ENCODE results near the gene PLCH1. TPM values are rescaled to one million over a fixed set of nuclear protein-coding genes. Genes with fewer than 3 reads are reported as not detected.
A peak's percentile ranks its signal among the peaks of the same experiment; 100 is the strongest.

Gene PLCH1
- total RNA-seq, 1 donor: 0.36 TPM

GRCh38 chr3:155550391-155550790 lies 194.5 kb downstream of the PLCH1 start:
- Histone ChIP-seq H3K27me3 (ENCODE audit: insufficient read depth, low read length) (no peaks in the 10 kb centered on the region), H2AFZ (ENCODE audit: low read length) (no peak overlapping the region), H3K9me3 (ENCODE audit: low read depth, low read length) (no peaks in the 10 kb centered on the region), H3K27ac (ENCODE audit: low read depth, low read length) (no peak overlapping the region), H3K4me3 (ENCODE audit: insufficient read depth, low read length) (no peak overlapping the region), H3K79me2 (ENCODE audit: insufficient read depth, low read length) (no peaks in the 10 kb centered on the region), H3K4me2 (ENCODE audit: insufficient read depth, low read length) (no peak overlapping the region), H3K4me1 (ENCODE audit: insufficient read depth, low read length) (no peaks in the 10 kb centered on the region), H4K20me1 (ENCODE audit: insufficient read depth, low read length) (no peaks in the 10 kb centered on the region), H3K36me3 (ENCODE audit: insufficient read depth, low read length) (no peaks in the 10 kb centered on the region)
- TF ChIP-seq, protein P1, sequence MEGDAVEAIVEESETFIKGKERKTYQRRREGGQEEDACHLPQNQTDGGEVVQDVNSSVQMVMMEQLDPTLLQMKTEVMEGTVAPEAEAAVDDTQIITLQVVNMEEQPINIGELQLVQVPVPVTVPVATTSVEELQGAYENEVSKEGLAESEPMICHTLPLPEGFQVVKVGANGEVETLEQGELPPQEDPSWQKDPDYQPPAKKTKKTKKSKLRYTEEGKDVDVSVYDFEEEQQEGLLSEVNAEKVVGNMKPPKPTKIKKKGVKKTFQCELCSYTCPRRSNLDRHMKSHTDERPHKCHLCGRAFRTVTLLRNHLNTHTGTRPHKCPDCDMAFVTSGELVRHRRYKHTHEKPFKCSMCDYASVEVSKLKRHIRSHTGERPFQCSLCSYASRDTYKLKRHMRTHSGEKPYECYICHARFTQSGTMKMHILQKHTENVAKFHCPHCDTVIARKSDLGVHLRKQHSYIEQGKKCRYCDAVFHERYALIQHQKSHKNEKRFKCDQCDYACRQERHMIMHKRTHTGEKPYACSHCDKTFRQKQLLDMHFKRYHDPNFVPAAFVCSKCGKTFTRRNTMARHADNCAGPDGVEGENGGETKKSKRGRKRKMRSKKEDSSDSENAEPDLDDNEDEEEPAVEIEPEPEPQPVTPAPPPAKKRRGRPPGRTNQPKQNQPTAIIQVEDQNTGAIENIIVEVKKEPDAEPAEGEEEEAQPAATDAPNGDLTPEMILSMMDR (IDR thresholded peaks at IDR 0.05; ENCODE audit: extremely low read depth, low read depth, low read length): no peak
- no peak for DNase-seq (ENCODE audit: insufficient read length, low spot score, missing footprints)

GRCh38 chr3:155549087-155549486 lies 195.8 kb downstream of the PLCH1 start:
- H3K4me2 ChIP-seq (ENCODE audit: insufficient read depth, low read length): no peak overlapping the region
- H3K4me1 ChIP-seq (ENCODE audit: insufficient read depth, low read length): no peaks in the 10 kb centered on the region
- no peaks in the 10 kb centered on the region for H3K27me3 ChIP-seq (ENCODE audit: insufficient read depth, low read length)
- no peaks in the 10 kb centered on the region for H3K79me2 ChIP-seq (ENCODE audit: insufficient read depth, low read length)
- H3K9me3 ChIP-seq (ENCODE audit: low read depth, low read length): no peaks in the 10 kb centered on the region
- TF ChIP-seq, protein P1 (IDR thresholded peaks at IDR 0.05; ENCODE audit: extremely low read depth, low read depth, low read length): no peak
- DNase-seq (ENCODE audit: insufficient read length, low spot score, missing footprints): no peak
- H4K20me1 ChIP-seq (ENCODE audit: insufficient read depth, low read length): no peaks in the 10 kb centered on the region
- no peak overlapping the region for H3K4me3 ChIP-seq (ENCODE audit: insufficient read depth, low read length)
- no peak overlapping the region for H2AFZ ChIP-seq (ENCODE audit: low read length)
- H3K27ac ChIP-seq (ENCODE audit: low read depth, low read length): no peak overlapping the region
- no peaks in the 10 kb centered on the region for H3K36me3 ChIP-seq (ENCODE audit: insufficient read depth, low read length)

DNA sequence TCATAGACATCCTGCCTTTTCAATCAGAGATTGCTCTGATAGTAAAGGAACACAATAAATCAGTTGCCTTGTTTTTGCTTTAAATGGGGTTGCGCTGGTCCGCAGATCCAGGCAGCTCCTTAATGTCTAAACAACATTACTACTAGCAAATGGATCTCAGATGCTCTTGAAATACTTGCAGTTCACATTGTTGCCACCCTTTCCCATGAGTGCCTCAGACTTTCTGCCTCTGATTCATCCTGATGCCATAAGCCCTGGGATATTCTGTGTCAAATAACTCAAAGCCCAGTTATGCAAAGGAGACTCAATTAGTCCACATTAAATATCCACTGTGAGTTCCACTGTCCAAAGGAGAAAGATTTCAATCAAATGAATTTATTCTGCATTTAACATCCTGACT lies 196.7 kb downstream of the PLCH1 start:
- no peaks in the 10 kb centered on the region for H3K9me3 ChIP-seq (ENCODE audit: low read depth, low read length)
- no peaks in the 10 kb centered on the region for H3K36me3 ChIP-seq (ENCODE audit: insufficient read depth, low read length)
- no peak overlapping the region for H2AFZ ChIP-seq (ENCODE audit: low read length)
- no peak overlapping the region for H3K27ac ChIP-seq (ENCODE audit: low read depth, low read length)
- DNase-seq (ENCODE audit: insufficient read length, low spot score, missing footprints): peak; percentile 68
- no peaks in the 10 kb centered on the region for H4K20me1 ChIP-seq (ENCODE audit: insufficient read depth, low read length)
- TF ChIP-seq, protein P1 (IDR thresholded peaks at IDR 0.05; ENCODE audit: extremely low read depth, low read depth, low read length): peak; percentile 20
- H3K4me2 ChIP-seq (ENCODE audit: insufficient read depth, low read length): no peak overlapping the region
- no peak overlapping the region for H3K4me3 ChIP-seq (ENCODE audit: insufficient read depth, low read length)
- H3K27me3 ChIP-seq (ENCODE audit: insufficient read depth, low read length): no peaks in the 10 kb centered on the region
- no peaks in the 10 kb centered on the region for H3K4me1 ChIP-seq (ENCODE audit: insufficient read depth, low read length)
- H3K79me2 ChIP-seq (ENCODE audit: insufficient read depth, low read length): no peaks in the 10 kb centered on the region

DNA sequence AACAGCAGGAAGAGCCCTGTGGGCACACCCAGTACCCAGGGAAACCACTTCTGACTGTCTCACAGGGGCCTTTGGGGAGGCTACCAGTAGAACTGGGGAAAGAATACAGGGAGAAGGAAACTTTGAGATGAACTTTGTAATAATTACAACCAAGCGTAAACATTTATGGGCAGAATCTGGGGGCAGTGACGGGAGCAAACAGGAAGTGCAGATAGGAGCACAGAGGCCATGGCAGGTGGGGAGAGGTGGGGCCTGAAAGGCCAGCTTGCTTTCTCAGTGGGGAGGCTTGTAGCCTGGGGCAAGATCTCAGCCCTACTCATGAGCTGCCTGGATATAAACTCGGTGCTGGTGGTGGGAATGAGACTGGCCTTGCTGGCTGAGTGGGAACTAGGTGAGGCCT lies 209.8 kb downstream of the PLCH1 start:
- Histone ChIP-seq H3K9me3 (ENCODE audit: low read depth, low read length) (no peaks in the 10 kb centered on the region), H3K4me1 (ENCODE audit: insufficient read depth, low read length) (no peaks in the 10 kb centered on the region), H2AFZ (ENCODE audit: low read length) (no peak overlapping the region), H3K4me3 (ENCODE audit: insufficient read depth, low read length) (no peak overlapping the region), H3K27me3 (ENCODE audit: insufficient read depth, low read length) (no peaks in the 10 kb centered on the region), H3K4me2 (ENCODE audit: insufficient read depth, low read length) (no peak overlapping the region), H3K79me2 (ENCODE audit: insufficient read depth, low read length) (no peaks in the 10 kb centered on the region), H3K27ac (ENCODE audit: low read depth, low read length) (no peak overlapping the region), H4K20me1 (ENCODE audit: insufficient read depth, low read length) (no peaks in the 10 kb centered on the region), H3K36me3 (ENCODE audit: insufficient read depth, low read length) (no peaks in the 10 kb centered on the region)
- DNase-seq (ENCODE audit: insufficient read length, low spot score, missing footprints): no peak
- TF ChIP-seq, protein P1 (IDR thresholded peaks at IDR 0.05; ENCODE audit: extremely low read depth, low read depth, low read length): no peak
